Heart left ventricle (tissue), 16 donors: ENCODE data around the gene GPR156. TPM values are rescaled to one million over a fixed set of nuclear protein-coding genes. Genes with fewer than 3 reads are reported as not detected.

Experiments
- ATAC-seq, 4 donors: fragments of 200-7000 bp; cut with Tn5 transposase; one replicate each; pipeline ENCODE4 v1.9.1; 2020 to 2022; ENCODE audit warnings: moderate library complexity in 4 of 4, mild to moderate bottlenecking in 3 of 4, moderate number of reproducible peaks in 1 of 4
- DNase-seq, 5 donors: peaks; one replicate each; pipeline ENCODE4 v3.0.0-alpha.2; 2020
- H3K27ac ChIP-seq, 12 donors: fragments of 200-600 bp; sonication (generic) in 4 of 12; one replicate each; pipeline versions ENCODE4 v1.5.0 to v1.8.0; 2016 to 2022; ENCODE audit warnings: mild to moderate bottlenecking in 2 of 12
- H3K27me3 ChIP-seq, 9 donors: fragments of 200-600 bp; sonication (generic) in 2 of 9; one replicate each; pipeline versions ENCODE4 v1.5.1 to v1.8.0; 2016 to 2022; ENCODE audit warnings: mild to moderate bottlenecking in 3 of 9
- H3K36me3 ChIP-seq, 9 donors: fragments of 200-600 bp; sonication (generic) in 2 of 9; one replicate each; pipeline versions ENCODE4 v1.5.0 to v1.8.0; 2018 to 2022; ENCODE audit warnings: mild to moderate bottlenecking in 2 of 9
- H3K4me1 ChIP-seq, 12 donors: fragments of 200-600 bp; sonication (generic) in 4 of 12; one replicate each; pipeline versions ENCODE4 v1.5.0 to v1.8.0; 2016 to 2022; ENCODE audit warnings: mild to moderate bottlenecking in 3 of 12
- H3K4me3 ChIP-seq, 12 donors: fragments of 200-600 bp; sonication (generic) in 4 of 12; one replicate each; pipeline versions ENCODE4 v1.5.0 to v1.8.0; 2017 to 2022; ENCODE audit warnings: mild to moderate bottlenecking in 9 of 12, moderate library complexity in 4 of 12
- H3K9me3 ChIP-seq, 12 donors: fragments of 200-600 bp; sonication (generic) in 4 of 12; one replicate each; pipeline versions ENCODE4 v1.5.0 to v1.8.0; 2016 to 2022; ENCODE audit warnings: mild to moderate bottlenecking in 1 of 12
- CTCF ChIP-seq, 12 donors: fragments of 200-600 bp; sonication (generic) in 4 of 12; IDR thresholded peaks; one replicate each; pipeline versions ENCODE4 v1.5.0 to v1.8.0; 2018 to 2022; ENCODE audit warnings: antibody characterized with exemption in 12 of 12, mild to moderate bottlenecking in 5 of 12
- POLR2A ChIP-seq, 2 donors: fragments of 450-650 bp; IDR thresholded peaks; one replicate each; pipeline ENCODE4 v1.6.1; 2017; ENCODE audit warnings: antibody characterized with exemption in 2 of 2, mild to moderate bottlenecking in 2 of 2, moderate library complexity in 2 of 2
- WGBS, 4 donors: extraction: QIAGEN DNeasy Blood & Tissue Kit in 2 of 4; methylation state at CpG; one replicate each; pipeline versions ENCODE4 v1.1.5 to v1.1.7; 2013 to 2018; 5-methylcytosine and 5-hydroxymethylcytosine counted together
- intact Hi-C, 10 donors: fragments of 100-400 bp; cut with DNase I; formaldehyde crosslinking; loops; one replicate each; pipeline versions ENCODE4 v1.11.1 to v1.14.2; 2022
- polyA plus RNA-seq, 2 donors: library from polyadenylated mRNA; stranded (reverse); fragments of 200-250 nt; gene quantifications; one replicate each; pipeline ENCODE4 v1.2.3, GENCODE V29; 2013
- total RNA-seq, 9 donors: library from RNA; depleted of rRNA in 2 of 9; stranded (reverse); fragments of >200 nt in 2 of 9; fragmentation: NEBNext Ultra II Directional in 3 of 9; extraction: Animal tissue kit (Norgen Biotek cat#: 25700) in 3 of 9; gene quantifications; one replicate each; pipeline versions ENCODE4 v1.1.0 to v1.2.4, GENCODE V29; 2016 to 2023
- donor health status: ischemic (EF 13 %, LVEDD 7.1; RV severe dilation, severe dysfunction).
- donor health status: healthy with polysubstance abuse.
- donor health status: DM: no; HTN: yes; CAD: no.
- donor health status: DM: no; HTN: no; CAD: no.
- donor health status: ischemic (EF 25% LVEDD 6.9; RV normal size, moderate dysfunction).
- donor health status: ischemic (EF 25% LVEDD 5.7; RV mildly dilated, moderate dysfunction).
- donor health status: healthy.
- donor health status: DM: yes; HTN: yes; CAD: no.
- donor health status: ischemic (EF 35%, LVEDD 5.7; RV mildly dilated, moderate dysfunction).
- donor health status: nonischemic (EF 11% LVEDD 7.7; RV severe dilation, severe dysfunction).
- donor health status: DM: yes; HTN: yes; CAD: no.
- donor health status: PGD.
- donor health status: ischemic (EF 29% LVEDD 5.4; RV normal size, mild dysfunction).
- donor health status: nonischemic (EF 23%, LVEDD 6.1; RV moderate dilation, normal function).

Gene GPR156
- total and polyA plus RNA-seq, 11 donors, result 0.06 to 0.24 (median 0.12) TPM; not detected in 5

- TF ChIP-seq CTCF (IDR thresholded peaks at IDR 0.05) (no peak), POLR2A (IDR thresholded peaks at IDR 0.05) (no peak)
- no peaks in the 10 kb centered on the region for H3K27me3 ChIP-seq
- DNase-seq (no peak), ATAC-seq (no peak)
- H3K27ac ChIP-seq, result no peak overlapping the region
- H3K4me1 ChIP-seq, result no peaks in the 10 kb centered on the region
- WGBS, 4 donors, result 85 to 98% (median 90%) methylated on average over 8 to 10 of the region's 10 CpGs
- H3K9me3 ChIP-seq, result no peaks in the 10 kb centered on the region
- intact Hi-C loops, result loop anchor here in 1 of 10 donors (10.0 kb wide), 1 partner anchor 133 kb away; no protein-coding TSS in a partner anchor
- no peaks in the 10 kb centered on the region for H3K36me3 ChIP-seq
- H3K4me3 ChIP-seq, result no peak overlapping the region
Measured at GRCh38 chr3:120167488-120167887, 117.5 kb downstream of the GPR156 start.

GRCh38 chr3:120163816-120164215 is 121.2 kb downstream of the GPR156 start:
- intact Hi-C loops, result loop anchor here in 1 of 10 donors (10.0 kb wide), 1 partner anchor 129 kb away; no protein-coding TSS in a partner anchor
- ATAC-seq (no peak), DNase-seq (no peak)
- Histone ChIP-seq H3K27ac (no peak overlapping the region), H3K4me1 (peaks cover 0 to 12% (median 0%) of the 10 kb centered on the region in 12 donors), H3K27me3 (no peaks in the 10 kb centered on the region), H3K36me3 (no peaks in the 10 kb centered on the region), H3K9me3 (no peaks in the 10 kb centered on the region), H3K4me3 (no peak overlapping the region)
- TF ChIP-seq CTCF (IDR thresholded peaks at IDR 0.05) (no peak), POLR2A (IDR thresholded peaks at IDR 0.05) (no peak)

- ATAC-seq (no peak), DNase-seq (no peak)
- H3K4me3 ChIP-seq, result no peak overlapping the region
- H3K27ac ChIP-seq, result no peak overlapping the region
- 84 to 91% (median 89%) methylated on average over 4 of the region's 4 CpGs for WGBS, 4 donors
- peaks cover 0 to 12% (median 0%) of the 10 kb centered on the region in 12 donors for H3K4me1 ChIP-seq
- TF ChIP-seq CTCF (IDR thresholded peaks at IDR 0.05), result no peak
- TF ChIP-seq POLR2A (IDR thresholded peaks at IDR 0.05), result no peak
- no peaks in the 10 kb centered on the region for H3K36me3 ChIP-seq
- H3K27me3 ChIP-seq, result no peaks in the 10 kb centered on the region
- intact Hi-C loops, result loop anchor here in 1 of 10 donors (10.0 kb wide), 1 partner anchor 128 kb away; no protein-coding TSS in a partner anchor
- no peaks in the 10 kb centered on the region for H3K9me3 ChIP-seq
Measured at GRCh38 chr3:120163026-120163425, 122.0 kb downstream of the GPR156 start.

- H3K27ac ChIP-seq, result no peak overlapping the region
- TF ChIP-seq POLR2A (IDR thresholded peaks at IDR 0.05) (no peak), CTCF (IDR thresholded peaks at IDR 0.05) (no peak)
- no peak overlapping the region for H3K4me3 ChIP-seq
- no peaks in the 10 kb centered on the region for H3K36me3 ChIP-seq
- no peaks in the 10 kb centered on the region for H3K27me3 ChIP-seq
- H3K9me3 ChIP-seq, result no peaks in the 10 kb centered on the region
- no peak for DNase-seq
- H3K4me1 ChIP-seq, result peaks cover 0 to 12% (median 0%) of the 10 kb centered on the region in 12 donors
- ATAC-seq, result no peak
- intact Hi-C loops, result loop anchor here in 1 of 10 donors (10.0 kb wide), 1 partner anchor 128 kb away; no protein-coding TSS in a partner anchor
Measured at GRCh38 chr3:120162400-120162799, 122.6 kb downstream of the GPR156 start.
